ENCODE data around the gene KRTAP29-1. TPM values are rescaled to one million over a fixed set of nuclear protein-coding genes. Genes with fewer than 3 reads are reported as not detected.
"Not testable (repeated sequence)": the region's sequence is repeated elsewhere in the genome, so short reads cannot be mapped to it uniquely, and the experiment has no call there.

The KRTAP29-1 gene
- polyA plus RNA-seq, 1 donor (not counting 4 experiments of a cell fraction or from before 2014, with no cell fraction given), result not detected

- FAIRE-seq, result no peak
- TF ChIP-seq EZH2 (IDR thresholded peaks at IDR 0.05; ENCODE audit: low read length), result no peak
- no peak for TF ChIP-seq CTCF (optimal IDR thresholded peaks at IDR 0.05 in 1 of 3, IDR thresholded peaks at IDR 0.05 in 1 of 3, conservative IDR thresholded peaks at IDR 0.05 in 1 of 3; ENCODE audit: extremely low read depth in 1 of 3, insufficient read depth in 2 of 3, low read length in 3 of 3)
- H3K9ac ChIP-seq (ENCODE audit: control insufficient read depth, extremely low read depth, insufficient read depth, low read length), result no peak overlapping the region
- no peaks in the 10 kb centered on the region for H3K79me2 ChIP-seq (ENCODE audit: control insufficient read depth, insufficient read depth, low read length)
- no peaks in the 10 kb centered on the region for H3K9me3 ChIP-seq (ENCODE audit: control insufficient read depth, low read depth, low read length)
- dilution Hi-C loops (cut with MboI; ENCODE audit: extremely low pct_ligation_motif_present, low sequenced_read_pairs), result no loop called here
- H2AFZ ChIP-seq (ENCODE audit: control insufficient read depth, low read length), result no peak overlapping the region
- no peak for DNase-seq (ENCODE audit: low read depth, low spot score)
- no peaks in the 10 kb centered on the region for H3K36me3 ChIP-seq (ENCODE audit: control insufficient read depth in 2 of 2, extremely low read depth in 1 of 2, insufficient read depth in 2 of 2, low read length in 2 of 2)
- no peaks in the 10 kb centered on the region for H3K4me1 ChIP-seq (ENCODE audit: control insufficient read depth, extremely low read depth, insufficient read depth, low read length)
- no peak overlapping the region for H3K27ac ChIP-seq (ENCODE audit: control insufficient read depth, insufficient read depth, low read length)
- no peaks in the 10 kb centered on the region for H3K27me3 ChIP-seq (ENCODE audit: control insufficient read depth, extremely low read depth, insufficient read depth, low read length)
- H3K9me1 ChIP-seq (ENCODE audit: control insufficient read depth, extremely low read depth, insufficient read depth, low read length), result no peaks in the 10 kb centered on the region
- no peak overlapping the region for H3K4me3 ChIP-seq (ENCODE audit: control insufficient read depth in 2 of 3, extremely low read depth in 1 of 3, insufficient read depth in 2 of 3, low read depth in 1 of 3, low read length in 3 of 3)
- no peaks in the 10 kb centered on the region for H4K20me1 ChIP-seq (ENCODE audit: control insufficient read depth, extremely low read depth, insufficient read depth, low read length)
- no peak overlapping the region for H3K4me2 ChIP-seq (ENCODE audit: control insufficient read depth, extremely low read depth, insufficient read depth, low read depth, low read length)
Measured at GRCh38 chr17:41284043-41284442, 18.6 kb downstream of the KRTAP29-1 start.

DNA sequence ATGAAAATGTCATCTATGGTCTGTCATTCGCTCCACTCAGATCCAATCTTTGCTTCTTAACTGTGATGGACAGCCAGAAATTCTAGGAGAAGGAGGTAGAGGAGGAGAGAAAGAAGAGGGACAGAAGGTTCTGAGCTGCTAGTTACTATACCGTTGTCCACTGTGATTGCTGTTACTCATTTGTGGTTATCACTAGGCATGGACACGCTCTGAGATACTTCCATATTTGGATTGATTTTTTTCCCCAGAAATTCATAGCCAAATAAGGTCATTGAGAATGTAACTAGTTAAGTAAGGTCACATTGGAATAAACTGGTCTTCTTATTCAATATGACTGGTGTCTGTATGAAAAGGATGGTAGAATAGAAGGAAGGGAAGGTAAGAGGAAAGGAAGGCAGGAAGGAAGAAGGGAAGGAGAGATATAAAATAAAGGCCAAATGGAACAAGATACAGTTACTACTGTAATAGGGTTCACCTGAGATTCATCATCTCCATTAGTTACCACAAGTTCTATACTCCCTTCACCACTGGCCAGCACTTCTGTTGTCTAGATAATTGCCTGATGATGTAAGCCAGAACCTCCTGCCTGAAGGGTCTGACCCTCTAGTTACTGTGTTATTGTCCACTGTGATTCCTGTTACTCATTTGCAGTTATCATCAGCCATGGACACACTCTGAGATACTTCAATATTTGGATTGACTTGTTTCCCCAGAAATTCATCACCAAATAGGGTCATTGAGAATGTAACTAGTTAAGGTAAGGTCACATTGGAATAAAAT, 24.3 kb downstream of the KRTAP29-1 start:
- dilution Hi-C loops (cut with MboI; ENCODE audit: extremely low pct_ligation_motif_present, low sequenced_read_pairs), result no loop called here
- no peak for FAIRE-seq

DNA sequence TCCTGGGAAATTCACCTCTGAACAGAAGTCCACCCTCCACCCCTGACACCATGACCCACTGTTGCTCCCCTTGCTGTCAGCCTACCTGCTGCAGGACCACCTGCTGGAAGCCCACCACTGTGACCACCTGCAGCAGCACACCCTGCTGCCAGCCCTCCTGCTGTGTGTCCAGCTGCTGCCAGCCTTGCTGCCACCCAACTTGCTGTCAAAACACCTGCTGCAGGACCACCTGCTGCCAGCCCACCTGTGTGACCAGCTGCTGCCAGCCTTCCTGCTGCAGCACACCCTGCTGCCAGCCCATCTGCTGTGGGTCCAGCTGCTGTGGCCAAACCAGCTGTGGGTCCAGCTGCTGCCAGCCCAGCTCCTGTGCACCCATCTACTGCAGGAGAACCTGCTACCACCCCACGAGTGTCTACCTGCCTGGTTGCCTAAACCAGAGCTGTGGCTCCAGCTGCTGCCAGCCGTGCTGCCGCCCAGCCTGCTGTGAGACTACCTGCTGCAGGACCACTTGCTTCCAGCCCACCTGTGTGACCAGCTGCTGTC, 26.9 kb downstream of the KRTAP29-1 start, which contains the start of gene KRTAP9-7:
Gene KRTAP9-7 (plus strand): TSS at position 51 of the 543 bp plus-strand sequence. CDS start 0 bp downstream, at position 51.
- H3K36me3 ChIP-seq (ENCODE audit: control insufficient read depth in 2 of 2, extremely low read depth in 1 of 2, insufficient read depth in 2 of 2, low read length in 2 of 2); H3K9ac ChIP-seq (ENCODE audit: control insufficient read depth, extremely low read depth, insufficient read depth, low read length); H3K4me3 ChIP-seq (ENCODE audit: control insufficient read depth in 2 of 3, extremely low read depth in 1 of 3, insufficient read depth in 2 of 3, low read depth in 1 of 3, low read length in 3 of 3); H4K20me1 ChIP-seq (ENCODE audit: control insufficient read depth, extremely low read depth, insufficient read depth, low read length); H3K4me1 ChIP-seq (ENCODE audit: control insufficient read depth, extremely low read depth, insufficient read depth, low read length); H2AFZ ChIP-seq (ENCODE audit: control insufficient read depth, low read length); H3K27me3 ChIP-seq (ENCODE audit: control insufficient read depth, extremely low read depth, insufficient read depth, low read length); FAIRE-seq; H3K9me1 ChIP-seq (ENCODE audit: control insufficient read depth, extremely low read depth, insufficient read depth, low read length); DNase-seq (ENCODE audit: low read depth, low spot score); H3K27ac ChIP-seq (ENCODE audit: control insufficient read depth, insufficient read depth, low read length); H3K4me2 ChIP-seq (ENCODE audit: control insufficient read depth, extremely low read depth, insufficient read depth, low read depth, low read length); dilution Hi-C loops (cut with MboI; ENCODE audit: extremely low pct_ligation_motif_present, low sequenced_read_pairs); H3K9me3 ChIP-seq (ENCODE audit: control insufficient read depth, low read depth, low read length); H3K79me2 ChIP-seq (ENCODE audit: control insufficient read depth, insufficient read depth, low read length): not testable (repeated sequence)

More for the DNA sequence above, 24.3 kb downstream of the KRTAP29-1 start:
- Histone ChIP-seq H3K9ac (ENCODE audit: control insufficient read depth, extremely low read depth, insufficient read depth, low read length) (no peak overlapping the region), H3K79me2 (ENCODE audit: control insufficient read depth, insufficient read depth, low read length) (no peaks in the 10 kb centered on the region), H3K4me3 (ENCODE audit: control insufficient read depth in 2 of 3, extremely low read depth in 1 of 3, insufficient read depth in 2 of 3, low read depth in 1 of 3, low read length in 3 of 3) (no peak overlapping the region), H3K9me1 (ENCODE audit: control insufficient read depth, extremely low read depth, insufficient read depth, low read length) (no peaks in the 10 kb centered on the region), H3K36me3 (ENCODE audit: control insufficient read depth in 2 of 2, extremely low read depth in 1 of 2, insufficient read depth in 2 of 2, low read length in 2 of 2) (no peaks in the 10 kb centered on the region), H3K4me1 (ENCODE audit: control insufficient read depth, extremely low read depth, insufficient read depth, low read length) (no peaks in the 10 kb centered on the region), H3K9me3 (ENCODE audit: control insufficient read depth, low read depth, low read length) (no peaks in the 10 kb centered on the region), H4K20me1 (ENCODE audit: control insufficient read depth, extremely low read depth, insufficient read depth, low read length) (no peaks in the 10 kb centered on the region), H3K27me3 (ENCODE audit: control insufficient read depth, extremely low read depth, insufficient read depth, low read length) (no peaks in the 10 kb centered on the region), H2AFZ (ENCODE audit: control insufficient read depth, low read length) (no peak overlapping the region), H3K27ac (ENCODE audit: control insufficient read depth, insufficient read depth, low read length) (no peak overlapping the region), H3K4me2 (ENCODE audit: control insufficient read depth, extremely low read depth, insufficient read depth, low read depth, low read length) (no peak overlapping the region)
- TF ChIP-seq EZH2 (IDR thresholded peaks at IDR 0.05; ENCODE audit: low read length), result no peak
- TF ChIP-seq CTCF (optimal IDR thresholded peaks at IDR 0.05 in 1 of 3, IDR thresholded peaks at IDR 0.05 in 1 of 3, conservative IDR thresholded peaks at IDR 0.05 in 1 of 3; ENCODE audit: extremely low read depth in 1 of 3, insufficient read depth in 2 of 3, low read length in 3 of 3), result no peak
- DNase-seq (ENCODE audit: low read depth, low spot score), result no peak
